GM20000 (cell line): ENCODE data around the gene PARVB.

Source experiments
- DNase-seq: peaks from one replicate; pipeline ENCODE4 v3.0.0; 2012; ENCODE audit warnings: low spot score
- TF ChIP-seq, protein P1 (sequence below): IDR thresholded peaks from 2 replicates; pipeline ENCODE4 v1.5.1; 2012; ENCODE audit warnings: mild to moderate bottlenecking, control low read depth; ENCODE audit errors: extremely low read depth, missing control alignments

Gene PARVB

GRCh38 chr22:44090571-44090905 lies 66.4 kb downstream of the PARVB start:
- TF ChIP-seq, protein P1, sequence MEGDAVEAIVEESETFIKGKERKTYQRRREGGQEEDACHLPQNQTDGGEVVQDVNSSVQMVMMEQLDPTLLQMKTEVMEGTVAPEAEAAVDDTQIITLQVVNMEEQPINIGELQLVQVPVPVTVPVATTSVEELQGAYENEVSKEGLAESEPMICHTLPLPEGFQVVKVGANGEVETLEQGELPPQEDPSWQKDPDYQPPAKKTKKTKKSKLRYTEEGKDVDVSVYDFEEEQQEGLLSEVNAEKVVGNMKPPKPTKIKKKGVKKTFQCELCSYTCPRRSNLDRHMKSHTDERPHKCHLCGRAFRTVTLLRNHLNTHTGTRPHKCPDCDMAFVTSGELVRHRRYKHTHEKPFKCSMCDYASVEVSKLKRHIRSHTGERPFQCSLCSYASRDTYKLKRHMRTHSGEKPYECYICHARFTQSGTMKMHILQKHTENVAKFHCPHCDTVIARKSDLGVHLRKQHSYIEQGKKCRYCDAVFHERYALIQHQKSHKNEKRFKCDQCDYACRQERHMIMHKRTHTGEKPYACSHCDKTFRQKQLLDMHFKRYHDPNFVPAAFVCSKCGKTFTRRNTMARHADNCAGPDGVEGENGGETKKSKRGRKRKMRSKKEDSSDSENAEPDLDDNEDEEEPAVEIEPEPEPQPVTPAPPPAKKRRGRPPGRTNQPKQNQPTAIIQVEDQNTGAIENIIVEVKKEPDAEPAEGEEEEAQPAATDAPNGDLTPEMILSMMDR, result no peak
- no peak for DNase-seq

GRCh38 chr22:44091021-44091721 lies 67.1 kb downstream of the PARVB start:
- no peak for DNase-seq
- TF ChIP-seq, protein P1, result no peak

- TF ChIP-seq, protein P1, result no peak
- DNase-seq, result no peak
Measured at GRCh38 chr22:44091751-44092150, 67.6 kb downstream of the PARVB start.

- TF ChIP-seq, protein P1, result no peak
- DNase-seq, result no peak
Measured at GRCh38 chr22:44092636-44093220, 68.6 kb downstream of the PARVB start.

DNA sequence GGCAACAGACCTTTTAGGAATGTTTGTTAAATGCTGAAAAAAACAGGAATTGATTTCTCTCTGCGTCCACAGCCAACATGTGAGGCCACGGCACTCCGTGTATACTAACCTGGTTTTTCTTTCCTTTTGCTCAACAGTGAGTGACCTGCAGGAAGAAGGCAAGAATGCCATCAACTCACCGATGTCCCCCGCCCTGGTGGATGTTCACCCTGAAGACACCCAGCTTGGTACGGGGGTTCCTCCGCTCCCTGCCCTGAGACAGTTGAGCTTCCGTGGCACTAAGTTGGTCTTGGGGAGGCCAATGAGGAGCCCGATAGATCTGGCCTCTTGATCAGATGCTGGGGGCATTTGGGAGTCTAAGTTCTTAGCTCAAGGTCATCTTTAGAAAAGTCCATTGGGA lies 69.7 kb downstream of the PARVB start:
- TF ChIP-seq, protein P1, result no peak

GRCh38 chr22:44094751-44095302 lies 70.7 kb downstream of the PARVB start:
- TF ChIP-seq, protein P1, result no peak
- DNase-seq, result no peak

More for the DNA sequence above, 69.7 kb downstream of the PARVB start:
- DNase-seq, result no peak

- TF ChIP-seq, protein P1, result no peak
- DNase-seq, result no peak
Measured at GRCh38 chr22:44096736-44097135, 72.6 kb downstream of the PARVB start.
